Testis (tissue), 3 donors: Measurements from ENCODE around the gene SEMA3G. TPM values are rescaled to one million over a fixed set of nuclear protein-coding genes. Genes with fewer than 3 reads are reported as not detected.
A peak's percentile ranks its signal among the peaks of the same experiment; 100 is the strongest.

Experiments used
- DNase-seq: peaks from one replicate; pipeline ENCODE4 v3.0.0-alpha.2; 2019
- H3K27ac ChIP-seq, 2 donors: fragments of 200-600 bp; sonication (generic); one replicate each; pipeline ENCODE4 v1.5.1; 2019
- H3K27me3 ChIP-seq: fragments of 200-600 bp; sonication (generic); one replicate; pipeline ENCODE4 v1.5.1; 2019
- H3K36me3 ChIP-seq: fragments of 200-600 bp; sonication (generic); one replicate; pipeline ENCODE4 v1.5.1; 2017; ENCODE audit warnings: low read depth; ENCODE audit errors: missing control alignments
- H3K4me1 ChIP-seq: fragments of 200-600 bp; sonication (generic); one replicate; pipeline ENCODE4 v1.5.1; 2019
- H3K4me3 ChIP-seq, 2 donors: fragments of 200-600 bp; sonication (generic); one replicate each; pipeline ENCODE4 v1.5.1; 2017 to 2019
- H3K9me3 ChIP-seq: fragments of 200-600 bp; sonication (generic); one replicate; pipeline ENCODE4 v1.5.1; 2017
- CTCF ChIP-seq, 3 experiments: fragments of 450-650 bp in 2 of 3; fragments of 200-600 bp in 1 of 3; sonication (generic) in 1 of 3; IDR thresholded peaks; one replicate each; pipeline ENCODE4 v1.5.1; 2016 to 2019; ENCODE audit warnings: antibody characterized with exemption in 3 of 3, mild to moderate bottlenecking in 2 of 3, moderate library complexity in 1 of 3
- POLR2A ChIP-seq: fragments of 450-650 bp; IDR thresholded peaks from one replicate; pipeline ENCODE4 v1.6.1; 2017; ENCODE audit warnings: antibody characterized with exemption, mild to moderate bottlenecking, moderate library complexity
- WGBS, 2 donors: methylation state at CpG; one replicate each; pipeline ENCODE4 v1.1.5; 2018; 5-methylcytosine and 5-hydroxymethylcytosine counted together
- intact Hi-C: fragments of 100-400 bp; cut with DNase I; formaldehyde crosslinking; loops from one replicate; pipeline ENCODE4 v1.15.1; 2023; ENCODE audit warnings: low total_unique reads
- polyA plus RNA-seq: library from polyadenylated mRNA; stranded (reverse); fragments of 350-450 nt; fragmentation: Illumina TruSeq; extraction: RNeasy Lipid Tissue Mini Kit (QIAGEN cat#74804); gene quantifications from one replicate; pipeline ENCODE4 v1.2.3, GENCODE V29; 2014; ENCODE audit warnings: low read depth, low replicate concordance; ENCODE audit not compliant: insufficient read depth
- total RNA-seq, 2 donors: library from RNA; depleted of rRNA; stranded (reverse); fragments of >200 nt; gene quantifications; one replicate each; pipeline ENCODE4 v1.2.3, GENCODE V29; 2016

SEMA3G gene
- total and polyA plus RNA-seq, 3 donors from 2014 or later = 1.7 to 3.1 (median 2.1) TPM

GRCh38 chr3:52483081-52483480, 38.2 kb upstream of the SEMA3G start:
- H3K4me3 ChIP-seq = no peak overlapping the region
- H3K9me3 ChIP-seq = no peaks in the 10 kb centered on the region
- TF ChIP-seq POLR2A = no peak
- TF ChIP-seq CTCF (IDR thresholded peaks at IDR 0.05) = no peak
- H3K4me1 ChIP-seq = peaks cover 72% of the 10 kb centered on the region
- intact Hi-C loops = no loop called here
- peak overlapping the region; percentile 80 to 86 for H3K27ac ChIP-seq
- WGBS, 2 donors = 79 to 83% methylated on average over 7 to 14 of the region's 14 CpGs
- DNase-seq = no peak
- H3K36me3 ChIP-seq = no peaks in the 10 kb centered on the region
- no peaks in the 10 kb centered on the region for H3K27me3 ChIP-seq

GRCh38 chr3:52481819-52482521, 37.1 kb upstream of the SEMA3G start:
- Histone ChIP-seq H3K27ac (peak overlapping the region; percentile 80 to 86), H3K36me3 (no peaks in the 10 kb centered on the region), H3K27me3 (no peaks in the 10 kb centered on the region), H3K4me3 (no peak overlapping the region), H3K9me3 (no peaks in the 10 kb centered on the region), H3K4me1 (peaks cover 72% of the 10 kb centered on the region)
- intact Hi-C loops = no loop called here
- WGBS, 2 donors = 75 to 80% methylated on average over 23 of the region's 23 CpGs
- peak; percentile 41 to 52 (median 47) for TF ChIP-seq CTCF (IDR thresholded peaks at IDR 0.05)
- TF ChIP-seq POLR2A = no peak
- DNase-seq = peak; percentile 66

GRCh38 chr3:52480768-52481715, 36.1 kb upstream of the SEMA3G start:
- intact Hi-C loops = no loop called here
- Histone ChIP-seq H3K27ac (peak overlapping the region; percentile 81 to 85), H3K4me1 (peaks cover 66% of the 10 kb centered on the region), H3K9me3 (no peaks in the 10 kb centered on the region), H3K27me3 (no peaks in the 10 kb centered on the region), H3K4me3 (no peak overlapping the region), H3K36me3 (no peaks in the 10 kb centered on the region)
- 34 to 62% methylated on average over 19 to 27 of the region's 27 CpGs for WGBS, 2 donors
- no peak for TF ChIP-seq CTCF (IDR thresholded peaks at IDR 0.05)
- no peak for TF ChIP-seq POLR2A
- peak; percentile 74 for DNase-seq

- DNase-seq = no peak
- 57 to 63% methylated on average over 10 to 16 of the region's 16 CpGs for WGBS, 2 donors
- TF ChIP-seq CTCF (IDR thresholded peaks at IDR 0.05) = no peak
- no peak for TF ChIP-seq POLR2A
- Histone ChIP-seq H3K36me3 (no peaks in the 10 kb centered on the region), H3K4me1 (peaks cover 56% of the 10 kb centered on the region), H3K4me3 (no peak overlapping the region), H3K27ac (peak overlapping the region; percentile 81 to 85), H3K9me3 (no peaks in the 10 kb centered on the region), H3K27me3 (no peaks in the 10 kb centered on the region)
- intact Hi-C loops = no loop called here
These were observed 35.1 kb upstream of the SEMA3G start for GRCh38 chr3:52479877-52480575.
